Measurements from ENCODE around the gene GNG12. TPM values are rescaled to one million over a fixed set of nuclear protein-coding genes. Genes with fewer than 3 reads are reported as not detected.

The GNG12 gene
- total RNA-seq, 1 experiment from 2014 or later: 14.3 TPM

- H4K20me1 ChIP-seq (ENCODE audit: control insufficient read depth, insufficient read depth, insufficient read length): no peaks in the 10 kb centered on the region
- no peak overlapping the region for H3K4ac ChIP-seq (ENCODE audit: low read depth, low read length)
- no peaks in the 10 kb centered on the region for H3K27me3 Mint-ChIP-seq (ENCODE audit: low read depth)
- no peak overlapping the region for H3K4me3 Mint-ChIP-seq
- no peaks in the 10 kb centered on the region for H3K23me2 ChIP-seq (ENCODE audit: insufficient read length, low read depth, low read length, poor library complexity, severe bottlenecking)
- H2BK5ac ChIP-seq (ENCODE audit: insufficient read length, low read length): no peak overlapping the region
- H2BK15ac ChIP-seq (ENCODE audit: low read depth, low read length): no peak overlapping the region
- H3K9me3 ChIP-seq (ENCODE audit: control insufficient read depth, low read depth, low read length): no peaks in the 10 kb centered on the region
- no peaks in the 10 kb centered on the region for H3K36me3 Mint-ChIP-seq (ENCODE audit: insufficient read depth in 1 of 3, low read depth in 3 of 3)
- TF ChIP-seq CTCF (conservative IDR thresholded peaks at IDR 0.05): no peak
- H3K27me3 ChIP-seq (ENCODE audit: insufficient read depth, low read length): no peaks in the 10 kb centered on the region
- H4K91ac ChIP-seq (ENCODE audit: insufficient read length, low read depth, low read length): no peak overlapping the region
- no peak overlapping the region for H4K8ac ChIP-seq (replicated peaks; ENCODE audit: insufficient read length, low read depth, low read length)
- H3T11ph ChIP-seq (ENCODE audit: low read length): no peak overlapping the region
- H2BK120ac ChIP-seq (ENCODE audit: low read depth, low read length, poor library complexity, severe bottlenecking): no peak overlapping the region
- H2AK5ac ChIP-seq (ENCODE audit: insufficient read length, low read length): no peak overlapping the region
- H2AFZ ChIP-seq (ENCODE audit: low read length): no peak overlapping the region
- no peak overlapping the region for H3K23ac ChIP-seq (ENCODE audit: insufficient read length, low read depth, low read length)
- no peaks in the 10 kb centered on the region for H3K79me1 ChIP-seq (ENCODE audit: insufficient read depth, low read depth, low read length, poor library complexity, severe bottlenecking)
- peaks cover 13 to 14% of the 10 kb centered on the region in 2 experiments for H3K4me1 Mint-ChIP-seq
- DNase-seq: no peak
- no CpG with 5 or more reads among the region's 2 CpGs for whole genome bisulfite sequencing (ENCODE audit: extremely low coverage, insufficient read length, low lambda C conversion rate)
- no peaks in the 10 kb centered on the region for H3K79me2 ChIP-seq (ENCODE audit: insufficient read depth, low read length)
- no peak overlapping the region for H3K27ac Mint-ChIP-seq
- no peaks in the 10 kb centered on the region; the same call in 1 of the 2 replicates for H3K4me1 ChIP-seq (ENCODE audit: insufficient read depth, low read length)
- no peak overlapping the region for H2BK12ac ChIP-seq (ENCODE audit: insufficient read length, low read depth, low read length)
- H2BK20ac ChIP-seq (ENCODE audit: low read depth, low read length, poor library complexity, severe bottlenecking): no peak overlapping the region
- no peak overlapping the region for H3K9ac ChIP-seq (ENCODE audit: extremely low read depth, insufficient read length, low read length)
- no peak overlapping the region for H3K56ac ChIP-seq (ENCODE audit: insufficient read length, low read depth, low read length)
- H3K4me2 ChIP-seq (ENCODE audit: insufficient read depth, insufficient read length, low read length): no peak overlapping the region
- H4K5ac ChIP-seq (ENCODE audit: insufficient read length, low read depth, low read length): no peak overlapping the region
- no peak overlapping the region for H3K14ac ChIP-seq (ENCODE audit: insufficient read depth, low read length)
- H3K27ac ChIP-seq (ENCODE audit: insufficient read length, low read depth, low read length): no peak overlapping the region
- H3K18ac ChIP-seq (ENCODE audit: insufficient read length, low read depth, low read length): no peak overlapping the region
- H3K9me3 Mint-ChIP-seq: peaks cover 0 to 2% of the 10 kb centered on the region in 2 experiments; a peak in 1 of 5 replicates
Observed at GRCh38 chr1:67652800-67653199, 180.5 kb downstream of the GNG12 start.

Other genes starting within 250 kb of the GNG12 start
- 22.8 and 25.0 TPM in 2 replicates for gene GADD45A, start 148.3 kb downstream of the GNG12 start, total RNA-seq (2021)
- not detected in 2 replicates for gene DIRAS3, start 217.2 kb upstream of the GNG12 start, total RNA-seq (2021)

All from H9 (cell line).